Globus pallidus (tissue), 1 donor: ENCODE data around the gene SBK3.
"Not testable (repeated sequence)": the region's sequence is repeated elsewhere in the genome, so short reads cannot be mapped to it uniquely, and the experiment has no call there.

Experiments used
- DNase-seq: peaks from one replicate; pipeline ENCODE4 v3.0.0-alpha.2; 2015; ENCODE audit warnings: low spot score

Gene SBK3

GRCh38 chr19:55539090-55539984 lies 6.0 kb downstream of the SBK3 start:
- no peak for DNase-seq

- DNase-seq: no peak
Observed at GRCh38 chr19:55538132-55538531, 7.2 kb downstream of the SBK3 start.

- DNase-seq: no peak
Observed at GRCh38 chr19:55537741-55538111, 7.6 kb downstream of the SBK3 start.

GRCh38 chr19:55536951-55537740 lies 8.2 kb downstream of the SBK3 start, which contains the start of gene SBK2:
Gene SBK2, minus strand, starts transcription at chr19:55537133. Its CDS starts 839 bp downstream, at chr19:55536294.
- no peak for DNase-seq

- no peak for DNase-seq
Observed at GRCh38 chr19:55536366-55536765, 9.0 kb downstream of the SBK3 start.

GRCh38 chr19:55535965-55536350 lies 9.4 kb downstream of the SBK3 start:
- DNase-seq: no peak

GRCh38 chr19:55535173-55535964 lies 10.0 kb downstream of the SBK3 start:
- no peak for DNase-seq

GRCh38 chr19:55534280-55534679 lies 11.1 kb downstream of the SBK3 start:
- not testable (repeated sequence) for DNase-seq

- no peak for DNase-seq
Observed at GRCh38 chr19:55530996-55531395, 14.3 kb downstream of the SBK3 start.

- no peak for DNase-seq
Observed at GRCh38 chr19:55529636-55530234, 15.6 kb downstream of the SBK3 start.

GRCh38 chr19:55528030-55528803 lies 17.1 kb downstream of the SBK3 start:
- DNase-seq: no peak

GRCh38 chr19:55527197-55528029 lies 17.9 kb downstream of the SBK3 start:
- DNase-seq: no peak

- no peak for DNase-seq
Observed at GRCh38 chr19:55526216-55527196, 18.8 kb downstream of the SBK3 start.

- no peak for DNase-seq
Observed at GRCh38 chr19:55525289-55526101, 19.8 kb downstream of the SBK3 start.

GRCh38 chr19:55520691-55521292 lies 24.6 kb downstream of the SBK3 start:
- DNase-seq: no peak

GRCh38 chr19:55519451-55520311 lies 25.7 kb downstream of the SBK3 start:
- DNase-seq: no peak
